ENCODE measurements around the gene COX5A.

The COX5A gene

DNA sequence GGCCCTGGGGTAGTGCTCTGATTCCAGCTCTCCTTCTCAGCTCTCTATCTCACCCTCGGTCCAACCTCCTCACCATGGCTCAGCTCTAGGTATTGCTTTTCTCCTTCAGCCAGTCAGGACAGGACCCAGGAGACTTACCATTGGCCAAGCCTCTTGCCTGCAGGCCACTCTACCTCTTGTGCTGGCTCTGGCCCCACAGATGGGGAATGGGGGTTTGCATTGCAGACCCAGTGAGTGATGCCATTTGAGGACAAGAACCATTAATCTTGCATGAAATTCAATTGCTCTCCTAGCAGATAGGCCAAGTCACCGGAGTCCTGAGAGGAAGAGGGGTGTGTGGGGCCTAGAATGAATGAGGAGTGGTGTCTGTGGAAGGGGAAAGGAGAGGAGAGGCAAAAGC, 24.8 kb upstream of the COX5A start:
- no peak for DNase-seq (ENCODE audit: low read depth in 1 of 2, low spot score in 1 of 2)
- no peak overlapping the region for H3K27ac ChIP-seq (replicated peaks)
- peaks cover 34% of the 10 kb centered on the region for H3K27me3 ChIP-seq (ENCODE audit: insufficient read depth, poor library complexity, severe bottlenecking)
- H3K4me3 ChIP-seq (replicated peaks; ENCODE audit: insufficient read depth, low read length): no peak overlapping the region
- no peak for TF ChIP-seq REST (IDR thresholded peaks at IDR 0.05; ENCODE audit: insufficient replicate concordance, low read depth)
- no peak for TF ChIP-seq SPI1 (IDR thresholded peaks at IDR 0.05; ENCODE audit: borderline replicate concordance, low read depth)
- no peak for TF ChIP-seq GABPA (IDR thresholded peaks at IDR 0.05; ENCODE audit: low read depth)
- no peak for TF ChIP-seq POLR2AphosphoS5 (IDR thresholded peaks at IDR 0.05; ENCODE audit: low read depth)
- no peak for TF ChIP-seq CTCF (IDR thresholded peaks at IDR 0.05; ENCODE audit: insufficient read depth, low read length)

DNA sequence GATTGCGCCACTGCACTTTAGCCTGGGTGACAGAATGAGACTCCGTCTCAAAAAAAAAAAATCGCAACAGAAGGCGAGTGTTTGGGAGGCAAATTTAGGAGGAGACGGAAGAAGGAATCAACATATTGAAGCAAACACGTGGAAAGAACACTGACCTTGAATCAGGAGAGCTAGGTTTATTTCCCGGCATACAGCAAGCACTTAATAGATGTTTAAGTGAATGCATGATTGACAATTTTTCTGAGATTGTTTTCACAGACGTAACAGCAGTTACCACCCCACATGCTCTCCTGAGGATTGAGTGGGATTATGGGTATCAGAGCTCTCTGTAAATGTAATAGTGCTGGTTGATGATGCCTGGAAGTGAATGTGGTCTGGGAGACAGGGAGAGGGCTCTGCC, 24.3 kb upstream of the COX5A start:
- Histone ChIP-seq H3K4me3 (replicated peaks; ENCODE audit: insufficient read depth, low read length) (no peak overlapping the region), H3K27ac (replicated peaks) (no peak overlapping the region), H3K27me3 (ENCODE audit: insufficient read depth, poor library complexity, severe bottlenecking) (peaks cover 39% of the 10 kb centered on the region)
- no peak for TF ChIP-seq POLR2AphosphoS5 (IDR thresholded peaks at IDR 0.05; ENCODE audit: low read depth)
- TF ChIP-seq CTCF (IDR thresholded peaks at IDR 0.05; ENCODE audit: insufficient read depth, low read length): no peak
- no peak for DNase-seq (ENCODE audit: low read depth in 1 of 2, low spot score in 1 of 2)

- H3K27me3 ChIP-seq (ENCODE audit: insufficient read depth, poor library complexity, severe bottlenecking): peaks cover 42% of the 10 kb centered on the region
- no peak overlapping the region for H3K27ac ChIP-seq (replicated peaks)
- no peak for TF ChIP-seq POLR2AphosphoS5 (IDR thresholded peaks at IDR 0.05; ENCODE audit: low read depth)
- TF ChIP-seq GABPA (IDR thresholded peaks at IDR 0.05; ENCODE audit: low read depth): no peak
- no peak for TF ChIP-seq REST (IDR thresholded peaks at IDR 0.05; ENCODE audit: insufficient replicate concordance, low read depth)
- no peak for TF ChIP-seq CTCF (IDR thresholded peaks at IDR 0.05; ENCODE audit: insufficient read depth, low read length)
- TF ChIP-seq SPI1 (IDR thresholded peaks at IDR 0.05; ENCODE audit: borderline replicate concordance, low read depth): no peak
- H3K4me3 ChIP-seq (replicated peaks; ENCODE audit: insufficient read depth, low read length): no peak overlapping the region
- DNase-seq (ENCODE audit: low read depth in 1 of 2, low spot score in 1 of 2): no peak
These were observed 23.7 kb upstream of the COX5A start for GRCh38 chr15:74961616-74962015.

DNA sequence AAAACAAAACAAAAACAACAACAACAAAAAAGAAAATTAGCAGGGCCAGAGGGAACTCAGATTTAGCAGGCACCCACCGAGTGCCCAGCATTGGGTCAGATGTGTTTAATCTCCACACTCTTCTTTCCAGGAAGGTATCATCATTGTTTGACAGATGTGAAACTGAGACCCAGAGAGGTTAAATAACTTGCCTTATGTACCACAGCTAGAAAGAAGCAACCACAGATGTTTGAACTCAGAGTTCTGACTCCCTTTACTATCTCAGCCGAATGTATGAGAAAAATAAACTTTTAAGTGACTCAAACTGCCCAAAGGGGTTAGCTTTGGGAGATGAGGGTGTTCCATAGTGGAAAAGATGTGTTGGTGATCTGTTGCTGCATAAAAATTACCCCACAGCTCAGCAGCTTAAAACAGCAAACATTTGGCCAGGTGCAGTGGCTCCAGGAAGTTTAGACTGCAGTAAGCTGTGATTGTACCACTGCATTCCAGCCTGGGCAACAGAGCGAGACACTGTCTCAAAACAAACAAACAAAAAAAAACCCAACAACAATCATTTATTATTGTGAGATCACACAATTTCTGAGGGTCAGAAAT, 23.2 kb upstream of the COX5A start:
- DNase-seq (ENCODE audit: low read depth in 1 of 2, low spot score in 1 of 2): no peak
- Histone ChIP-seq H3K4me3 (replicated peaks; ENCODE audit: insufficient read depth, low read length) (no peak overlapping the region), H3K27ac (replicated peaks) (no peak overlapping the region), H3K27me3 (ENCODE audit: insufficient read depth, poor library complexity, severe bottlenecking) (peaks cover 42% of the 10 kb centered on the region)
- no peak for TF ChIP-seq GABPA (IDR thresholded peaks at IDR 0.05; ENCODE audit: low read depth)
- TF ChIP-seq POLR2AphosphoS5 (IDR thresholded peaks at IDR 0.05; ENCODE audit: low read depth): no peak
- TF ChIP-seq CTCF (IDR thresholded peaks at IDR 0.05; ENCODE audit: insufficient read depth, low read length): no peak
- no peak for TF ChIP-seq REST (IDR thresholded peaks at IDR 0.05; ENCODE audit: insufficient replicate concordance, low read depth)
- TF ChIP-seq SPI1 (IDR thresholded peaks at IDR 0.05; ENCODE audit: borderline replicate concordance, low read depth): no peak
